Measurements from ENCODE around the gene ADGRL1. TPM values are rescaled to one million over a fixed set of nuclear protein-coding genes. Genes with fewer than 3 reads are reported as not detected.

The ADGRL1 gene
- total and polyA plus RNA-seq, 2 donors (not counting 1 experiment from before 2014, with no cell fraction given) = 1.7 to 3.5 TPM

GRCh38 chr19:14135985-14136508 lies 69.9 kb downstream of the ADGRL1 start:
- H3K79me2 ChIP-seq (ENCODE audit: control insufficient read depth, insufficient read depth, low read length) = peaks cover 13% of the 10 kb centered on the region
- H3K4me1 ChIP-seq (ENCODE audit: control insufficient read depth, extremely low read depth, insufficient read depth, low read length) = peaks cover 5% of the 10 kb centered on the region
- H3K36me3 ChIP-seq (ENCODE audit: control insufficient read depth, insufficient read depth, low read length) = no peaks in the 10 kb centered on the region
- no peaks in the 10 kb centered on the region for H3K27me3 ChIP-seq (ENCODE audit: control insufficient read depth, insufficient read depth, low read length)
- H3K27ac ChIP-seq (ENCODE audit: insufficient read depth, low read length) = peak overlapping the region; percentile 52
- peak overlapping the region; percentile 60 to 77 (median 73) for H3K4me3 ChIP-seq (replicated peaks in 1 of 4; ENCODE audit: control extremely low read depth in 1 of 4, insufficient read depth in 1 of 4, low read depth in 3 of 4, low read length in 4 of 4)
- DNase-seq (ENCODE audit: low read depth in 2 of 2) = no peak
- H3K9ac ChIP-seq (ENCODE audit: insufficient read depth, low read length) = peak overlapping the region; percentile 55
- TF ChIP-seq EZH2 (IDR thresholded peaks at IDR 0.05; ENCODE audit: low read length, missing control alignments) = no peak
- TF ChIP-seq, protein P1, sequence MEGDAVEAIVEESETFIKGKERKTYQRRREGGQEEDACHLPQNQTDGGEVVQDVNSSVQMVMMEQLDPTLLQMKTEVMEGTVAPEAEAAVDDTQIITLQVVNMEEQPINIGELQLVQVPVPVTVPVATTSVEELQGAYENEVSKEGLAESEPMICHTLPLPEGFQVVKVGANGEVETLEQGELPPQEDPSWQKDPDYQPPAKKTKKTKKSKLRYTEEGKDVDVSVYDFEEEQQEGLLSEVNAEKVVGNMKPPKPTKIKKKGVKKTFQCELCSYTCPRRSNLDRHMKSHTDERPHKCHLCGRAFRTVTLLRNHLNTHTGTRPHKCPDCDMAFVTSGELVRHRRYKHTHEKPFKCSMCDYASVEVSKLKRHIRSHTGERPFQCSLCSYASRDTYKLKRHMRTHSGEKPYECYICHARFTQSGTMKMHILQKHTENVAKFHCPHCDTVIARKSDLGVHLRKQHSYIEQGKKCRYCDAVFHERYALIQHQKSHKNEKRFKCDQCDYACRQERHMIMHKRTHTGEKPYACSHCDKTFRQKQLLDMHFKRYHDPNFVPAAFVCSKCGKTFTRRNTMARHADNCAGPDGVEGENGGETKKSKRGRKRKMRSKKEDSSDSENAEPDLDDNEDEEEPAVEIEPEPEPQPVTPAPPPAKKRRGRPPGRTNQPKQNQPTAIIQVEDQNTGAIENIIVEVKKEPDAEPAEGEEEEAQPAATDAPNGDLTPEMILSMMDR (conservative IDR thresholded peaks at IDR 0.05 in 1 of 2, IDR thresholded peaks at IDR 0.05 in 1 of 2; ENCODE audit: low read depth in 1 of 2, low read length in 2 of 2) = no peak
- peak overlapping the region; percentile 89 for H3K4me2 ChIP-seq (ENCODE audit: extremely low read depth, insufficient read depth, low read length)
- H4K20me1 ChIP-seq (ENCODE audit: control insufficient read depth, extremely low read depth, insufficient read depth, low read length) = no peaks in the 10 kb centered on the region
- peak overlapping the region; percentile 83 for H2AFZ ChIP-seq (ENCODE audit: low read length)
- H3K9me3 ChIP-seq (ENCODE audit: control insufficient read depth, insufficient read depth, low read depth, low read length) = no peaks in the 10 kb centered on the region

GRCh38 chr19:14135355-14135754 lies 70.6 kb downstream of the ADGRL1 start:
- Histone ChIP-seq H3K4me2 (ENCODE audit: extremely low read depth, insufficient read depth, low read length) (peak overlapping the region; percentile 85), H3K27me3 (ENCODE audit: control insufficient read depth, insufficient read depth, low read length) (no peaks in the 10 kb centered on the region), H3K9me3 (ENCODE audit: control insufficient read depth, insufficient read depth, low read depth, low read length) (no peaks in the 10 kb centered on the region), H3K79me2 (ENCODE audit: control insufficient read depth, insufficient read depth, low read length) (peaks cover 13% of the 10 kb centered on the region), H3K4me1 (ENCODE audit: control insufficient read depth, extremely low read depth, insufficient read depth, low read length) (peaks cover 5% of the 10 kb centered on the region), H2AFZ (ENCODE audit: low read length) (peak overlapping the region; percentile 50), H3K9ac (ENCODE audit: insufficient read depth, low read length) (peak overlapping the region; percentile 55), H3K4me3 (replicated peaks in 1 of 4; ENCODE audit: control extremely low read depth in 1 of 4, insufficient read depth in 1 of 4, low read depth in 3 of 4, low read length in 4 of 4) (peak overlapping the region; percentile 60 to 77 (median 73)), H3K27ac (ENCODE audit: insufficient read depth, low read length) (no peak overlapping the region), H4K20me1 (ENCODE audit: control insufficient read depth, extremely low read depth, insufficient read depth, low read length) (no peaks in the 10 kb centered on the region), H3K36me3 (ENCODE audit: control insufficient read depth, insufficient read depth, low read length) (no peaks in the 10 kb centered on the region)
- TF ChIP-seq, protein P1 (conservative IDR thresholded peaks at IDR 0.05 in 1 of 2, IDR thresholded peaks at IDR 0.05 in 1 of 2; ENCODE audit: low read depth in 1 of 2, low read length in 2 of 2) = no peak
- no peak for TF ChIP-seq EZH2 (IDR thresholded peaks at IDR 0.05; ENCODE audit: low read length, missing control alignments)
- no peak for DNase-seq (ENCODE audit: low read depth in 2 of 2)

- H3K4me3 ChIP-seq (replicated peaks in 1 of 4; ENCODE audit: control extremely low read depth in 1 of 4, insufficient read depth in 1 of 4, low read depth in 3 of 4, low read length in 4 of 4) = no peak overlapping the region
- H3K4me1 ChIP-seq (ENCODE audit: control insufficient read depth, extremely low read depth, insufficient read depth, low read length) = no peaks in the 10 kb centered on the region
- H3K9ac ChIP-seq (ENCODE audit: insufficient read depth, low read length) = no peak overlapping the region
- no peaks in the 10 kb centered on the region for H3K9me3 ChIP-seq (ENCODE audit: control insufficient read depth, insufficient read depth, low read depth, low read length)
- no peak for TF ChIP-seq EZH2 (IDR thresholded peaks at IDR 0.05; ENCODE audit: low read length, missing control alignments)
- TF ChIP-seq, protein P1 (conservative IDR thresholded peaks at IDR 0.05 in 1 of 2, IDR thresholded peaks at IDR 0.05 in 1 of 2; ENCODE audit: low read depth in 1 of 2, low read length in 2 of 2) = no peak
- H3K36me3 ChIP-seq (ENCODE audit: control insufficient read depth, insufficient read depth, low read length) = no peaks in the 10 kb centered on the region
- DNase-seq (ENCODE audit: low read depth in 2 of 2) = no peak
- no peaks in the 10 kb centered on the region for H3K27me3 ChIP-seq (ENCODE audit: control insufficient read depth, insufficient read depth, low read length)
- no peaks in the 10 kb centered on the region for H3K79me2 ChIP-seq (ENCODE audit: control insufficient read depth, insufficient read depth, low read length)
- H2AFZ ChIP-seq (ENCODE audit: low read length) = no peak overlapping the region
- H3K27ac ChIP-seq (ENCODE audit: insufficient read depth, low read length) = no peak overlapping the region
- H3K4me2 ChIP-seq (ENCODE audit: extremely low read depth, insufficient read depth, low read length) = no peak overlapping the region
- H4K20me1 ChIP-seq (ENCODE audit: control insufficient read depth, extremely low read depth, insufficient read depth, low read length) = no peaks in the 10 kb centered on the region
These were observed 78.0 kb downstream of the ADGRL1 start for GRCh38 chr19:14127929-14128509.
